ENCODE results near the gene USP13. TPM values are rescaled to one million over a fixed set of nuclear protein-coding genes. Genes with fewer than 3 reads are reported as not detected.

The USP13 gene
- total RNA-seq, 1 experiment from 2014 or later = 33.0 TPM

GRCh38 chr3:179702271-179702947 is 49.6 kb downstream of the USP13 start:
- ChIA-PET POLR2A (ENCODE audit: low non-redundant PET) (no interaction called here), CTCF (interaction anchor here (0.7 kb wide), 1 partner anchor 52 kb away, joined by 4 read pairs; no protein-coding TSS in a partner anchor)
- Histone ChIP-seq H3K27me3 (replicated peaks; ENCODE audit: insufficient read depth, low read depth, low read length, poor library complexity) (no peaks in the 10 kb centered on the region), H3K27ac (ENCODE audit: low read depth, low read length, poor library complexity, severe bottlenecking) (no peak overlapping the region), H3K4me3 (ENCODE audit: low read depth, low read length, poor library complexity, severe bottlenecking) (no peak overlapping the region), H3K36me3 (ENCODE audit: insufficient read depth, low read length, poor library complexity, severe bottlenecking) (no peaks in the 10 kb centered on the region), H3K9me3 (ENCODE audit: low read depth, low read length, poor library complexity, severe bottlenecking) (no peaks in the 10 kb centered on the region), H3K4me1 (ENCODE audit: insufficient read depth, low read length, poor library complexity, severe bottlenecking) (no peaks in the 10 kb centered on the region)
- intact Hi-C loops (cut with micrococcal nuclease; ENCODE audit: unreplicated experiment) = no loop called here
- BruUV-seq (replicated peaks) = no TSS peak
- TF ChIP-seq CTCF (conservative IDR thresholded peaks at IDR 0.05; ENCODE audit: low read depth, low read length) (no peak), EZH2 (IDR thresholded peaks at IDR 0.05; ENCODE audit: borderline replicate concordance, low read depth, low read length, poor library complexity, severe bottlenecking) (no peak)
- no peak for DNase-seq (ENCODE audit: low spot score)

GRCh38 chr3:179703816-179704215 is 51.0 kb downstream of the USP13 start:
- peaks cover 6% of the 10 kb centered on the region for H3K4me1 ChIP-seq (ENCODE audit: insufficient read depth, low read length, poor library complexity, severe bottlenecking)
- ChIA-PET CTCF (no interaction called here), POLR2A (ENCODE audit: low non-redundant PET) (no interaction called here)
- no peak overlapping the region for H3K4me3 ChIP-seq (ENCODE audit: low read depth, low read length, poor library complexity, severe bottlenecking)
- no peaks in the 10 kb centered on the region for H3K9me3 ChIP-seq (ENCODE audit: low read depth, low read length, poor library complexity, severe bottlenecking)
- H3K27me3 ChIP-seq (replicated peaks; ENCODE audit: insufficient read depth, low read depth, low read length, poor library complexity) = no peaks in the 10 kb centered on the region
- intact Hi-C loops (cut with micrococcal nuclease; ENCODE audit: unreplicated experiment) = no loop called here
- H3K27ac ChIP-seq (ENCODE audit: low read depth, low read length, poor library complexity, severe bottlenecking) = no peak overlapping the region
- TF ChIP-seq CTCF (conservative IDR thresholded peaks at IDR 0.05; ENCODE audit: low read depth, low read length) (no peak), EZH2 (IDR thresholded peaks at IDR 0.05; ENCODE audit: borderline replicate concordance, low read depth, low read length, poor library complexity, severe bottlenecking) (no peak)
- no peaks in the 10 kb centered on the region for H3K36me3 ChIP-seq (ENCODE audit: insufficient read depth, low read length, poor library complexity, severe bottlenecking)
- DNase-seq (ENCODE audit: low spot score) = no peak
- no TSS peak for BruUV-seq (replicated peaks)

- Histone ChIP-seq H3K9me3 (ENCODE audit: low read depth, low read length, poor library complexity, severe bottlenecking) (no peaks in the 10 kb centered on the region), H3K4me3 (ENCODE audit: low read depth, low read length, poor library complexity, severe bottlenecking) (no peak overlapping the region), H3K4me1 (ENCODE audit: insufficient read depth, low read length, poor library complexity, severe bottlenecking) (peaks cover 14% of the 10 kb centered on the region), H3K27ac (ENCODE audit: low read depth, low read length, poor library complexity, severe bottlenecking) (no peak overlapping the region), H3K36me3 (ENCODE audit: insufficient read depth, low read length, poor library complexity, severe bottlenecking) (peaks cover 12% of the 10 kb centered on the region), H3K27me3 (replicated peaks; ENCODE audit: insufficient read depth, low read depth, low read length, poor library complexity) (no peaks in the 10 kb centered on the region)
- POLR2A ChIA-PET (ENCODE audit: low non-redundant PET) = no interaction called here
- TF ChIP-seq EZH2 (IDR thresholded peaks at IDR 0.05; ENCODE audit: borderline replicate concordance, low read depth, low read length, poor library complexity, severe bottlenecking) (no peak), CTCF (conservative IDR thresholded peaks at IDR 0.05; ENCODE audit: low read depth, low read length) (no peak)
- CTCF ChIA-PET = no interaction called here
- BruUV-seq (replicated peaks) = no TSS peak
- DNase-seq (ENCODE audit: low spot score) = no peak
- intact Hi-C loops (cut with micrococcal nuclease; ENCODE audit: unreplicated experiment) = no loop called here
These were observed 53.4 kb downstream of the USP13 start for GRCh38 chr3:179706233-179706632.
